Measurements from ENCODE around the gene TMEM44. TPM values are rescaled to one million over a fixed set of nuclear protein-coding genes. Genes with fewer than 3 reads are reported as not detected.

The TMEM44 gene
- total and polyA plus RNA-seq, 9 of the 15 experiments (the other 6 are each of a cell fraction or from before 2014, with no cell fraction given), result 0.53 to 18.1 (median 11.3) TPM

GRCh38 chr3:194671900-194672808 lies 38.9 kb upstream of the TMEM44 start, which contains the start of gene LSG1 (continued):
- TF ChIP-seq ARID3A (IDR thresholded peaks at IDR 0.05; ENCODE audit: borderline replicate concordance, low read depth, low read length), result peak; percentile 62; the same call in 1 of the 2 replicates
- TF ChIP-seq SRSF7 (optimal IDR thresholded peaks at IDR 0.05; ENCODE audit: low read depth, low read length), result no peak
- TF ChIP-seq YY1 (IDR thresholded peaks at IDR 0.05; ENCODE audit: borderline replicate concordance in 1 of 3, control insufficient read depth in 1 of 3, extremely low read depth in 1 of 3, insufficient read depth in 3 of 3, insufficient read length in 1 of 3, insufficient replicate concordance in 2 of 3, low read depth in 1 of 3, low read length in 2 of 3), result peak; percentile 64 to 96 (median 93)
- TF ChIP-seq STAT5A (IDR thresholded peaks at IDR 0.05; ENCODE audit: borderline replicate concordance, low read length), result 0 out of 2 replicates have a peak, but pooled peaks have one; percentile 43
- peak; percentile 91 for TF ChIP-seq NEUROD1 (IDR thresholded peaks at IDR 0.05; ENCODE audit: borderline replicate concordance, low read depth, low read length, partially characterized antibody)
- TF ChIP-seq JUND (IDR thresholded peaks at IDR 0.05; ENCODE audit: borderline replicate concordance, low read depth, low read length), result peak; percentile 96
- peak; percentile 14; the same call in 2 of the 3 replicates for TF ChIP-seq JUND (tag; IDR thresholded peaks at IDR 0.05; ENCODE audit: borderline replicate concordance, low read depth, low read length)
- TF ChIP-seq TRIM24 (IDR thresholded peaks at IDR 0.05), result peak in 1 of 2 experiments; percentile 98; a peak in 2 of 4 replicates
- TF ChIP-seq CREB3L1 (IDR thresholded peaks at IDR 0.05; ENCODE audit: borderline replicate concordance, low read depth), result 0 out of 2 replicates have a peak, but pooled peaks have one; percentile 44
- TF ChIP-seq ARID3B (CRISPR knock-in tag; IDR thresholded peaks at IDR 0.05; ENCODE audit: borderline replicate concordance), result no peak
- no peak for TF ChIP-seq ZNF398 (CRISPR knock-in tag; IDR thresholded peaks at IDR 0.05)
- peak; percentile 96 for TF ChIP-seq PHF20 (IDR thresholded peaks at IDR 0.05; ENCODE audit: partially characterized antibody)
- peak; percentile 52; the same call in 1 of the 2 replicates for TF ChIP-seq ZNF766 (CRISPR knock-in tag; conservative IDR thresholded peaks at IDR 0.05)
- peak in 1 of 2 experiments; percentile 89; a peak in 2 of 3 replicates for TF ChIP-seq CBX3 (IDR thresholded peaks at IDR 0.05; ENCODE audit: borderline replicate concordance in 1 of 2, low read length in 2 of 2)
- no peak for TF ChIP-seq NR4A1 (CRISPR knock-in tag; IDR thresholded peaks at IDR 0.05)
- TF ChIP-seq NR4A1 (tag; IDR thresholded peaks at IDR 0.05), result peak; percentile 61; the same call in 1 of the 2 replicates
- peak; percentile 13; the same call in 1 of the 2 replicates for TF ChIP-seq LEF1 (IDR thresholded peaks at IDR 0.05)
- TF ChIP-seq KLF13 (tag; IDR thresholded peaks at IDR 0.05; ENCODE audit: borderline replicate concordance, low read depth), result peak; percentile 99
- TF ChIP-seq HLTF (IDR thresholded peaks at IDR 0.05), result peak; percentile 44; the same call in 1 of the 2 replicates
